ENCODE measurements around the gene ALK.

DNA sequence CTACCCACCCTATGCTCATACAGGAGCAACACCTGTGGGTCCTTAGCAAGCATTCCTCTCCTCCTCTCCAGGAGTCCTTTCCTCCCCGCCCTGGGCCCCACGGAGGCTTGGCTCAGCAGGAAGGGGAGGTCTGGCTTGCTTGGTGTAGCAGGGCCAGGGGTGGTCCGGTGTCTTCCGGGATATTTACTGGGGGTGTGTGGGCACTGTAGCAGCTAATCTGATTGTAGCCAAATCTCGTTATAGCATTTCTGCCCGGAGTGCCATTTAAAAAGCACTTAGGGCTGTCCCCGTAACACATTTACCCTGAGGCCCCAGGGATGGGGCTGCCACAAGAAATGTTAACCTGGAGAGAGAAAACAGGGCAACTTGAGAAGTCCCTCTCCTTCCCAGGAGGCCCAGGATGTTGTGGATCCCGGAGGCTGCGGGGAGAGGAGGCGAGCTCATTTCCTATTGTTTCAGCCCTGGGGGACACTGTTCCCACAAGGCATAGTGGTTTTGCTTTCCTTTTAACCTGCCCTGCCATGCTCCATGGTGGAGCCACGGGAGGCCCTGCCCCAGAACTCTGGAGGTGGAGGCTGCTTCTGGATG, 671.6 kb downstream of the ALK start:
- TF ChIP-seq POLR2A (IDR thresholded peaks at IDR 0.05) (no peak), CTCF (IDR thresholded peaks at IDR 0.05) (no peak)

Data from Peyer's patch (tissue), 4 donors.